HepG2 (cell line): ENCODE results near the gene PCDHGA1. TPM values are rescaled to one million over a fixed set of nuclear protein-coding genes. Genes with fewer than 3 reads are reported as not detected.
A peak's percentile ranks its signal among the peaks of the same experiment; 100 is the strongest.

Experiments used
- ATAC-seq: fragments of 200-7000 bp; cut with Tn5 transposase; 3 replicates; pipeline ENCODE4 v1.9.1; 2020; ENCODE audit warnings: mild to moderate bottlenecking, moderate library complexity
- BruUV-seq: library from RNA; stranded (reverse); fragments of 400-500 nt; replicated peaks from 2 replicates; lab custom pipeline; 2021; lab: Mats Ljungman, UMichigan
- CTCF ChIA-PET: fragments of 300-600 bp; formaldehyde crosslinking; extraction: SDS; loops from one replicate; lab custom pipeline; 2021; ENCODE audit warnings: low total read pairs, inconsistent platforms, low intra/inter-chr PET ratio; lab: Yijun Ruan, JAX
- POLR2A ChIA-PET: fragments of 350-600 bp; sonication (Branson Sonifier 250); formaldehyde crosslinking; loops from one replicate; lab custom pipeline; 2020; ENCODE audit warnings: antibody characterized with exemption, inconsistent platforms; lab: Yijun Ruan, JAX
- DNase-seq: peaks from one replicate; pipeline ENCODE4 v3.0.0-alpha.2; 2015; ENCODE audit warnings: low spot score
- FAIRE-seq: peaks from 3 replicates; lab custom pipeline; 2011; peaks lifted over from hg19 to GRCh38; lab: Jason Lieb, UNC
- H2AFZ ChIP-seq: one replicate; pipeline ENCODE4 v1.6.1; 2011; ENCODE audit warnings: low read length, inconsistent platforms
- H3K27ac ChIP-seq: fragments of 300-600 bp; 3 replicates; pipeline ENCODE4 v1.8.0; 2011; ENCODE audit warnings: mixed run types, mild to moderate bottlenecking, mixed read lengths, low read length, inconsistent platforms; ENCODE audit not compliant: insufficient read depth; ENCODE audit errors: extremely low read length
- H3K27me3 ChIP-seq, 2 experiments: fragments of 200-600 bp in 1 of 2; 2 replicates in 1 of 2; 3 replicates in 1 of 2; pipeline versions ENCODE4 v1.6.0 to v1.8.0; 2011; ENCODE audit warnings: low read length in 2 of 2, mild to moderate bottlenecking in 2 of 2, moderate library complexity in 2 of 2, inconsistent platforms in 1 of 2; ENCODE audit not compliant: insufficient read depth in 2 of 2, control insufficient read depth in 1 of 2
- H3K36me3 ChIP-seq, 2 experiments: fragments of 200-600 bp in 1 of 2; replicated peaks in 1 of 2; 2 replicates in 1 of 2; 3 replicates in 1 of 2; pipeline versions ENCODE4 v1.5.1 to v1.8.0; 2011; ENCODE audit warnings: low read length in 2 of 2, inconsistent platforms in 1 of 2; ENCODE audit not compliant: insufficient read depth in 2 of 2, control insufficient read depth in 1 of 2
- H3K4me1 ChIP-seq: 2 replicates; pipeline ENCODE4 v1.5.1; 2012; ENCODE audit warnings: low read length, inconsistent platforms; ENCODE audit not compliant: insufficient read depth
- H3K4me2 ChIP-seq: 2 replicates; pipeline ENCODE4 v1.6.0; 2011; ENCODE audit warnings: low read depth, low read length, inconsistent platforms
- H3K4me3 ChIP-seq, 3 experiments: fragments of 200-600 bp in 1 of 3; sonication (generic), shearing (Covaris generic) in 1 of 3; replicated peaks in 1 of 3; 2 replicates each; pipeline ENCODE4 v1.5.1; 2011 to 2016; ENCODE audit warnings: low read length in 3 of 3, inconsistent platforms in 2 of 3, low read depth in 2 of 3, mild to moderate bottlenecking in 2 of 3, control low read depth in 1 of 3, mixed read lengths in 1 of 3; ENCODE audit not compliant: insufficient read depth in 1 of 3
- H3K79me2 ChIP-seq: one replicate; pipeline ENCODE4 v1.6.1; 2011; ENCODE audit warnings: low read length, inconsistent platforms; ENCODE audit not compliant: insufficient read depth
- H3K9ac ChIP-seq: 2 replicates; pipeline ENCODE4 v1.6.0; 2011; ENCODE audit warnings: mild to moderate bottlenecking, low read depth, low read length, inconsistent platforms; ENCODE audit not compliant: insufficient read depth
- H3K9me3 ChIP-seq: 2 replicates; pipeline ENCODE4 v1.5.1; 2012; ENCODE audit warnings: mild to moderate bottlenecking, low read length
- H4K20me1 ChIP-seq: 2 replicates; pipeline ENCODE4 v1.6.0; 2011; ENCODE audit warnings: inconsistent platforms, mild to moderate bottlenecking, low read length, moderate library complexity; ENCODE audit not compliant: insufficient read depth
- ARID5B ChIP-seq: IDR thresholded peaks from 2 replicates; pipeline ENCODE4 v1.4.0; 2020; ENCODE audit warnings: mild to moderate bottlenecking, missing genetic modification reagents
- BCL6 ChIP-seq: IDR thresholded peaks from 2 replicates; pipeline ENCODE4 v1.6.1; 2016; ENCODE audit warnings: missing genetic modification reagents, missing compliant biosample characterization
- ELF3 ChIP-seq: IDR thresholded peaks from 2 replicates; pipeline ENCODE4 v1.6.1; 2016; ENCODE audit warnings: missing genetic modification reagents, missing compliant biosample characterization
- KDM5B ChIP-seq: sonication (generic); formaldehyde crosslinking; IDR thresholded peaks from 2 replicates; pipeline ENCODE4 v1.4.0; 2020; ENCODE audit warnings: missing genetic modification reagents, mild to moderate bottlenecking, borderline replicate concordance
- LCORL ChIP-seq, 2 experiments: fragments of 450-650 bp in 1 of 2; sonication (generic) in 1 of 2; formaldehyde crosslinking in 1 of 2; IDR thresholded peaks; 2 replicates each; pipeline versions ENCODE4 v1.5.0 to v1.6.1; 2017 to 2020; ENCODE audit warnings: antibody characterized with exemption in 1 of 2, missing genetic modification reagents in 1 of 2
- MATR3 ChIP-seq: sonication (generic); formaldehyde crosslinking; IDR thresholded peaks from 2 replicates; pipeline ENCODE4 v1.4.0; 2020; ENCODE audit warnings: missing genetic modification reagents
- MED8 ChIP-seq: sonication (generic); formaldehyde crosslinking; IDR thresholded peaks from 2 replicates; pipeline ENCODE4 v1.8.1; 2023; ENCODE audit warnings: mild to moderate bottlenecking, missing genetic modification reagents; ENCODE audit not compliant: insufficient replicate concordance
- NR3C1 ChIP-seq: sonication (generic); formaldehyde crosslinking; IDR thresholded peaks from 2 replicates; pipeline ENCODE4 v1.4.0; 2020; ENCODE audit warnings: missing genetic modification reagents
- POLR2G ChIP-seq: fragments of 200-400 bp; formaldehyde crosslinking; IDR thresholded peaks from 2 replicates; pipeline ENCODE4 v1.6.1; 2018; ENCODE audit warnings: mild to moderate bottlenecking, low read depth, low read length, moderate library complexity
- RBFOX2 ChIP-seq: fragments of 200-400 bp; formaldehyde crosslinking; IDR thresholded peaks from 2 replicates; pipeline ENCODE4 v1.6.1; 2017; ENCODE audit warnings: low read depth, mild to moderate bottlenecking, low read length
- STAG1 ChIP-seq: sonication (generic); formaldehyde crosslinking; IDR thresholded peaks from 2 replicates; pipeline ENCODE4 v1.4.0; 2020; ENCODE audit warnings: missing genetic modification reagents
- TRIM24 ChIP-seq: sonication (generic); formaldehyde crosslinking; IDR thresholded peaks from 2 replicates; pipeline ENCODE4 v1.8.0; 2022; ENCODE audit warnings: mild to moderate bottlenecking, missing genetic modification reagents
- ZBTB38 ChIP-seq: sonication (generic); formaldehyde crosslinking; IDR thresholded peaks from 2 replicates; pipeline ENCODE4 v1.5.1; 2020; ENCODE audit warnings: mild to moderate bottlenecking, missing genetic modification reagents
- ZNF260 ChIP-seq: sonication (generic); formaldehyde crosslinking; IDR thresholded peaks from 2 replicates; pipeline ENCODE4 v1.4.0; 2020; ENCODE audit warnings: missing genetic modification reagents, low read depth, mild to moderate bottlenecking, borderline replicate concordance
- ZNF782 ChIP-seq: sonication (generic); formaldehyde crosslinking; IDR thresholded peaks from 2 replicates; pipeline ENCODE4 v1.4.0; 2020; ENCODE audit warnings: missing genetic modification reagents, mild to moderate bottlenecking, borderline replicate concordance
- ZNF839 ChIP-seq: sonication (generic); formaldehyde crosslinking; IDR thresholded peaks from 2 replicates; pipeline ENCODE4 v1.4.0; 2020; ENCODE audit warnings: missing genetic modification reagents, mild to moderate bottlenecking, borderline replicate concordance
- WGBS: methylation state at CpG from one replicate; pipeline ENCODE4 v1.1.6; 2017; ENCODE audit warnings: low lambda C conversion rate; 5-methylcytosine and 5-hydroxymethylcytosine counted together
- in situ Hi-C: cut with HindIII; loops from 2 replicates; pipeline ENCODE4 v1.10.0; 2017; ENCODE audit warnings: low pct_unique_long_range_greater_than_20kb; ENCODE audit not compliant: extremely low pct_ligation_motif_present
- intact Hi-C: fragments of 100-400 bp; cut with micrococcal nuclease; formaldehyde crosslinking; loops from one replicate; pipeline ENCODE4 v1.10.0; 2022; ENCODE audit not compliant: unreplicated experiment
- polyA plus RNA-seq, 8 experiments: library from polyadenylated mRNA; depleted of rRNA in 3 of 8; stranded (reverse) in 7 of 8; unstranded in 1 of 8; fragments of >200 nt; fragmentation: Illumina TruSeq in 4 of 8; extraction: Trizol in 4 of 8; gene quantifications; 2 replicates each; pipeline versions ENCODE4 v1.2.1 to v1.2.3, GENCODE V29; 2011 to 2016; ENCODE audit warnings: low read depth in 4 of 8, missing spikeins in 1 of 8, mixed read lengths in 1 of 8; ENCODE audit not compliant: insufficient read depth in 1 of 8
- total RNA-seq, 5 experiments: library from RNA; depleted of rRNA; stranded (reverse); fragments of >200 nt; fragmentation: Illumina TruSeq; extraction: Trizol; gene quantifications; 2 replicates each; pipeline ENCODE4 v1.2.3, GENCODE V29; 2016; ENCODE audit warnings: low read depth in 1 of 5

PCDHGA1 gene
- total and polyA plus RNA-seq, 2 of the 13 experiments (the other 11 are each of a cell fraction or from before 2014, with no cell fraction given) = 0.31 to 0.40 TPM

- Histone ChIP-seq H3K27ac (no peak within 1 kb of the TSS), H3K27me3 (no peaks in the 10 kb centered on the region), H4K20me1 (no peaks in the 10 kb centered on the region), H3K36me3 (no peaks in the 10 kb centered on the region), H3K9me3 (peaks cover 53% of the 10 kb centered on the region), H3K4me3 (no peak within 1 kb of the TSS), H3K79me2 (no peaks in the 10 kb centered on the region), H3K4me2 (no peak within 1 kb of the TSS), H2AFZ (no peak within 1 kb of the TSS), H3K4me1 (no peaks in the 10 kb centered on the region), H3K9ac (no peak within 1 kb of the TSS)
- 72% methylated on average over 22 of the region's 27 CpGs for WGBS
- POLR2A ChIA-PET = no interaction called here
- in situ Hi-C loops (no loop called here), intact Hi-C loops (no loop called here)
- no peak for FAIRE-seq
- BruUV-seq = no TSS peak
- CTCF ChIA-PET = no interaction called here
- ATAC-seq = no peak
- DNase-seq = no peak
- no peak for TF ChIP-seq MED8 (CRISPR knock-in tag)
- TF ChIP-seq STAG1 (CRISPR knock-in tag) = peak; percentile 30; the same call in 1 of the 2 replicates
Measured at GRCh38 chr5:141373673-141374317, 43.5 kb downstream of the PCDHGA1 start, which contains the start of gene PCDHGA6. Gene PCDHGA6, plus strand, starts transcription at chr5:141373891. Its CDS starts 193 bp downstream, at chr5:141374084.

GRCh38 chr5:141374627-141375026 is 44.3 kb downstream of the PCDHGA1 start:
- Histone ChIP-seq H3K4me2 (no peak overlapping the region), H3K9ac (no peak overlapping the region), H3K27ac (no peak overlapping the region), H3K9me3 (peaks cover 53% of the 10 kb centered on the region), H3K4me3 (no peak overlapping the region), H4K20me1 (no peaks in the 10 kb centered on the region), H2AFZ (no peak overlapping the region), H3K36me3 (no peaks in the 10 kb centered on the region), H3K27me3 (no peaks in the 10 kb centered on the region), H3K4me1 (no peaks in the 10 kb centered on the region), H3K79me2 (no peaks in the 10 kb centered on the region)
- 32% methylated on average over 4 of the region's 14 CpGs for WGBS
- ChIA-PET CTCF (no interaction called here), POLR2A (no interaction called here)
- BruUV-seq = no TSS peak
- intact Hi-C loops (no loop called here), in situ Hi-C loops (no loop called here)
- ATAC-seq (no peak), FAIRE-seq (no peak), DNase-seq (no peak)
- no peak for TF ChIP-seq ZNF260 (CRISPR knock-in tag)
- no peak for TF ChIP-seq RBFOX2
- TF ChIP-seq ZNF839 = no peak
- no peak for TF ChIP-seq ARID5B (CRISPR knock-in tag)
- TF ChIP-seq NR3C1 (CRISPR knock-in tag) = no peak
- TF ChIP-seq MATR3 (CRISPR knock-in tag) = no peak
- TF ChIP-seq ELF3 = no peak
- no peak for TF ChIP-seq TRIM24 (CRISPR knock-in tag)
- no peak for TF ChIP-seq KDM5B
- TF ChIP-seq LCORL (IDR thresholded peaks at IDR 0.05) = no peak
- TF ChIP-seq LCORL (CRISPR knock-in tag; IDR thresholded peaks at IDR 0.05) = no peak
- no peak for TF ChIP-seq ZNF782 (CRISPR knock-in tag)
- TF ChIP-seq BCL6 (CRISPR knock-in tag) = no peak
- TF ChIP-seq ZBTB38 (CRISPR knock-in tag) = no peak
- TF ChIP-seq POLR2G = no peak
